Smooth muscle cell of the brain vasculature (primary cell): Measurements from ENCODE around the gene NET1.
"Not testable (repeated sequence)": the region's sequence is repeated elsewhere in the genome, so short reads cannot be mapped to it uniquely, and the experiment has no call there.

Experiments
- DNase-seq: peaks from one replicate; pipeline ENCODE4 v3.0.0-alpha.2; 2012; ENCODE audit warnings: low read depth, low spot score

The NET1 gene

GRCh38 chr10:5465976-5466450, 53.7 kb downstream of the NET1 start:
- DNase-seq = no peak

- DNase-seq = no peak
Observed at GRCh38 chr10:5466451-5467206, 54.3 kb downstream of the NET1 start.

DNA sequence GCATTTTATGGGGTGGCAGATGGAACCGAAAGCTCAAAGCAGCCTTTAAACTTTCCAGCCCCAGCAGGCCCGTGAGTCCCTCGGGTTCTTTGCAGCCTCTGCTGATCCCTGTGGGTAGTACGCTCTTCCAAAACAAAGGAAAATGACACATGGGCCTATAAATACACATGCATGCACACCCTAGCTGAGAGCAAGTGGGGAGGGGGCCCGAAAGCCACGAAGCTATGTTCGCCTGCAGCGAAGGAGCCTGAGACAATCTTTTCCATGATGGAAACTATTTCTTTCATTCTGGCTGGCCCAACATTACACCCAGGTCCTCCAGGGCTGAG, 54.8 kb downstream of the NET1 start:
- no peak for DNase-seq

GRCh38 chr10:5467634-5468255, 55.4 kb downstream of the NET1 start:
- no peak for DNase-seq

- DNase-seq = no peak
Observed at GRCh38 chr10:5468262-5469106, 56.1 kb downstream of the NET1 start.

- DNase-seq = no peak
Observed at GRCh38 chr10:5469353-5470061, 57.1 kb downstream of the NET1 start.

- no peak for DNase-seq
Observed at GRCh38 chr10:5470062-5470751, 57.9 kb downstream of the NET1 start.

GRCh38 chr10:5474642-5475041, 62.3 kb downstream of the NET1 start:
- not testable (repeated sequence) for DNase-seq

- not testable (repeated sequence) for DNase-seq
Observed at GRCh38 chr10:5475088-5475487, 62.7 kb downstream of the NET1 start.

GRCh38 chr10:5475974-5476807, 63.8 kb downstream of the NET1 start:
- DNase-seq = not testable (repeated sequence)

DNA sequence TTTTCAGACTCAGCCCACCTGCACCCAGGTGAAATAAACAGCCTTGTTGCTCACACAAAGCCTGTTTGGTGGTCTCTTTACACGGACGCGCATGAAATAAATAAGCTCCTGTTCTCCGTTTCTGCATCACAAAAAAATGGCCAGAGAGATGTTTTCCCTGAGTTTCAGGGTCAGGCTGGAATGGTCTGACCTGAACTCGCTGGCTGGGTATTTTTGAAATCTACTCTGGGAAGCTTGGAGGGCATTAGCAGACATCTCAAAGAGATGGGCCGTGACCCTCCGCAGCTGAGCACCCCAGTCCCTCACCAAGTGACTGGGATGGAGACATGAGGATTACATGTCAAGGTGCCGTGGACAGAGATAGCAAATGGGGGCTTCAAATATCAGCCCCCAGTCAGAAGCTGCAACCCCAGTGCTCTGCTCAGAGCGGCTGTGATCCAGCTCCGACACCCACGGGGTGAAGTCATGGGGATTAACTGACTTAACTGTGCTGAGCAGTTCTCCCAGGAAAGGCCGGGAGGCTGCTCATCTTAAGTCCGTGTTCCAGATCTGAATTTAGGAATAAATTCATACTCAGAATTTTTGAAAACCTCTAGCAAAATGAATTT, 64.7 kb downstream of the NET1 start:
- no peak for DNase-seq

GRCh38 chr10:5477948-5478693, 65.8 kb downstream of the NET1 start:
- DNase-seq = no peak

DNA sequence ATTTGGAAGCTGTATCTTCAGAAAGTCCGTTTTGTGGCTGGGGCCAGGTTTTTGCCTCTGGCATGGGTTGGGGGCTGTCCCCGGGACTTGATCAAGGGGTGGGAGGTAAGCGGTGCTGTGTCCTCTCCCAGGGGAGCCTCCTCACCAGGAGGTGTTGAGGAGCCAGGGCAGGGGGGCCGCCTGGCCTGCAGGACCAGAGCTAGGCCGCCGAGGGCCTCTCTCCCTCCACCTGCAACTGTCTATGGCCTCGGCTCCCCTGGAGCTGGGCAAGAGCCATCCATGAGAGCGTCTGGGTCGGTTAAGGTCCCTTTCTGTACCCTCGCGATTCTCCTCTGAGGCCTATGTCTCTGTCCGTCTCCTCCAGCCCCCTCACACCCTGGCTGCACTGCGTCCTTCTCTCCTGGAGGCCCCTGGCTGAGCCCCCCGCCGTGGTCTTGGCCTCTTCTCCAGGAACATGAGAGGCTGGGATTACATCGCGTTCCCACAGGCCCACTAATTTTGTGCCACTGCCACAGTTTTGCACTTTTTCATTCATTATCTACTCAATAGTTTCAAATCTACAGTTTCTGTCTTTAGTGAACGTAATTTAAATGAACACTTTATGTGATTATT, 66.4 kb downstream of the NET1 start:
- DNase-seq = no peak

- DNase-seq = no peak
Observed at GRCh38 chr10:5479481-5480161, 67.3 kb downstream of the NET1 start.

- no peak for DNase-seq
Observed at GRCh38 chr10:5480162-5480941, 68.0 kb downstream of the NET1 start.

GRCh38 chr10:5481121-5481520, 68.8 kb downstream of the NET1 start:
- DNase-seq = no peak

GRCh38 chr10:5482016-5482415, 69.7 kb downstream of the NET1 start:
- DNase-seq = no peak
